GM19452 (cell line): ENCODE data around the gene SPATA3.
A peak's percentile ranks its signal among the peaks of the same experiment; 100 is the strongest.

Experiments
- ATAC-seq: cut with Tn5 transposase; IDR thresholded peaks from one replicate; pipeline ENCODE4 v1.9.1; 2021; ENCODE audit not compliant: unreplicated experiment

The SPATA3 gene

DNA sequence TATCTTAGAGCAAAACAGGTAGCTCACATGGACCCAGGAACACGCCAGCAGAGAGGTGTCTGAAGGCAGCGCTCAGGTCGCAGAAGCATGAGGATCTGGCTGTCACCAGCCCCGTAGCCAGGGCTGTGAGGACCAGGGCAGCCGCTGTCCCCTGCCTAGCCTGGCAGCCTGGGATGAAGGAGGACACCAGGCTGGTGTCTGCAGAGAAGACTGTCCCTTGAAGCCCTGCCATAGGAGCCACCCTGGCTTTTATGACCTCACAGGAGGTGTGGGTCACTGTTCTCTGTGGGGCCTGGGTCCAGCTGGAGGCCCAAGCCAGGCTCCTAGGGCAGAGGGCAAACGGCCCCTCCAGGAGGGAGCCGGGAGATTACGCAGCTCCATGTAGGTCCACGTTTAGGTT lies at the start of gene SPATA3:
SPATA3 (plus strand) TSS at position 301 of the 400 bp plus-strand sequence. CDS start 113 bp downstream, outside the sequence.
- no peak for ATAC-seq

DNA sequence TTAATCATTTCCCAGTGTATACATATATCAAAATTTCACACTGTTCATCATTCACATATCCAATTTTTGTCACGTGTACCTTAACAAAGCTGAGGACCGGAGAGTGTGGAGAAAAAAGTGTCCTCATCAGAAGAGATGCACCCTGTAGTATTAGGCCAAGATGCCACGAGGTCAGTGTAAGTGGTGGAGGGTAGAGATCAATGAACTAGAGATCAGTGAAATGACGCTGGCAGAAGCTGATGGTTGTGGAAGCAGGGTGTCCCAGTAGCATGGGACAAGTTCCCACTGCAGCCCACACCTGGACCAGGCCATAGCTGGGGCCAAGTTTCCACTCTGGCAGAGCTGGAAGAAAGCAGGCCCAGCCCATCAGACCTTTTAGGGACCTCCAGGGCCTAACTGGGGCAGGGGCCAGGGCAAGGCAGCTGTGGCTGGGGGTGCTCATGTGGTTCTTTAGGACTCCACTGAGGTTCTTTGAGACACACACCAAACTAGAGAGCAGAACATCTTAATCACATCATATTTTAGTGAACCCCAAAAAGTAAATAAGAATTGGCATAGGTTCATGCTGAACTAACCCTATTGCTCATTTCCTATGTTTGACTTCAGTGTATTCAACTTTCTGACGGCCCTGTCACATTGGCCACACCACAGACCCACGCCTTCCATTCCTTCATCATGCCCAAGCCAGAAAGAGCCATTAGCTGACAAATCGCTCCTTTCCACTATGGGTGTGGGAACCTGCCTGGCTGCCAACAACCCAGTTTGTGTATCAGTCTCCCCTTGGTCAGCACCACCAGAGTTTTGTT lies 49.3 kb upstream of the SPATA3 start:
- no peak for ATAC-seq

DNA sequence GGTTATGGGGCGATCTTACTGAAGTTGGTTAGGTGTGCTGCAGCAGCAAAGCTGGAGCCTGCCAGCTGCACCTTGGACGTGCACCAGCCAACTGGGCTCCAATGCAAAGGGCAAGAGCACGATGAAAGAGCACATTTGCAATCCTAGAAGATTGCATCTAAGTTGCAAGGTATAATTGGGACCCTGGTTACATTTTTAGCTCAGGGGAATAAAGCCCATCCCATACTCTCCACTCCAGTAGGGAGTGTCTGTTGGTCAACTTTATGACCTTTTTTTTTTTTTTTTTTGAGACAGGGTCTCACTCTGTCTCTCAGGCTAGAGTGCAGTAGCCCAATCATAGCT lies 48.7 kb upstream of the SPATA3 start:
- ATAC-seq = no peak

DNA sequence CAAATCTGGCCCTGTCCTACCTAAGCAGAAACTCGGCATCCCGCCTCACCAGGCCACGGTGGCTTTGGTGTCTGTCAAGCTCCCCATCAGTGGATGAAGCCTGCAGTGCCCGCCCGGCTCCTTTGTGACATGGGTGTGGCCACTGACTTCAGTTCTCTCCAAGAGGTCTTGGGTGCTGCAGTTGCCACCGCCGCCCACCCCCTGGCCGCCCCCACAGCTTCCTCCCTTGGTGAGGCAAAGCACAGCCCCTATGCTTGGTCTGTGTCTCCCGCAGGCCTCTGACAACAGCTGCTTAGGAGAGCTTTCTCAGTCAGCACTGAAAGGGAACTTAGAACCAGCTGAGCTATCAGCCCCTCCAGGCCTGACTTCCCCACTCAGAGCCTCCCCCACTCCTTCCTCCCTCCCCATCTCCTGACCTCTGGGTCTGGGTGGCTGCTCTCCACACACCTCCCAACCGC lies 48.0 kb upstream of the SPATA3 start:
- peak; percentile 36 for ATAC-seq

DNA sequence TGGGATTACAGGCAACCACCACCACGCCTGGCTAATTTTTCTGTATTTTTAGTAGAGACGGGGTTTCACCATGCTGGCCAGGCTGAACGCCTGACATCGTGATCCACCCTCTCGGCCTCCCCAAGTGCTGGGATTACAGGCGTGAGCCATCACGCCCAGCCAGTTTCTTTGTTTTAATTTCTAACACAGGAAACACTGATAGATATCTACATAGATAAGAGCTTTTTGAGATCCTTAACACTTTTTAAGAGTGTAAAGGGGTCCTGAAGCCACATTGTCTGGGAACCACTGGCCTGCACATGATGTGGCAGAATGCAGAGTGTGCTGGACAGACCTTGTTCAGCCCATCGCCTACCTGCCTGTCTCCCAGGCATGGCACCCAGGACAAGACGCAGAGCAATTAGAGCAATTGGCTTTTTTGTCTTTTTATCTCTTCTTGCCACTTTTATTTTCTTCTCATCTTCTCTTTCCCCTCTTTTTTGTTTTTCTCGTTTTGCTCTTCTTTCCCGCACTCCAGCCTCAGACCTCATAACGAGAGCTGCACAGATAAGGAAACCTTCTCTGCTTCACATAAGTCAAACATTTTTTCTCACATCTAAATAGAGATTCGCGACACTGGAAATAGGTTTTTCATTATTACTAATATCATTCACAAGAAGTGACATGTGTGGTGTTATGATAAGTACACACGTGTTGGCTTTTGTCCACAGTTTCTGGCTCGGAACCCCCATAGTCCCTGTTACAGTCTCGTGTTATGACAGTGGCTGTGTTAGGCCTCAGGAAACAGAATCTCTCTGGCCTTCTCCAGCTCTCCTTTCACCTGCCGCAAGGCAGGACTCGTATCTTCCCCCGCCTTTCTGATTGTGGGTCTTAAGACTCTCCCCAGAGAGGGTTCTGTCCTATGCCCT lies 45.7 kb upstream of the SPATA3 start:
- ATAC-seq = peak; percentile 55

DNA sequence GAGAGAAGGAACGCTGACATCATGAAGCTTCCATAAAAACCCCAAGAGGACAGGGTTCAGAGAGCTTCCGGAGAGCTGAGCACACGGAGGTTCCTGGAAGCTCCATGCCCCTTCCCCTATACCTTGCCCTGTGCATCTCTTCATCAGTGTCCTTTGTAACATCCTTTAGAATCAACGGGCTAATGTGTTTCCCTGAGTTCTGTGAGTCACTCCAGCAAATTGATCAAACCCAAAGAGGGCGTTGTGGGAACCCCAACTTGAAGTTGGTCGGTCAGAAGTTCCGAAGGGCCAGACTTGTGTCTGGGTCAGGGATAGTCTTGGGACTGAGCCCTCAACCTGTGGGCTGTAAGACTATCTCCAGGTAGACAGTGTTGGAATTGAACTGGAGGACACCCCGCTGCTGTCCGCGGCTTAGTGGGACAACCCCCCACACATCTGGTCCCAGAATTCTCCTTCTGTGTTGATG lies 45.0 kb upstream of the SPATA3 start:
- ATAC-seq = no peak

DNA sequence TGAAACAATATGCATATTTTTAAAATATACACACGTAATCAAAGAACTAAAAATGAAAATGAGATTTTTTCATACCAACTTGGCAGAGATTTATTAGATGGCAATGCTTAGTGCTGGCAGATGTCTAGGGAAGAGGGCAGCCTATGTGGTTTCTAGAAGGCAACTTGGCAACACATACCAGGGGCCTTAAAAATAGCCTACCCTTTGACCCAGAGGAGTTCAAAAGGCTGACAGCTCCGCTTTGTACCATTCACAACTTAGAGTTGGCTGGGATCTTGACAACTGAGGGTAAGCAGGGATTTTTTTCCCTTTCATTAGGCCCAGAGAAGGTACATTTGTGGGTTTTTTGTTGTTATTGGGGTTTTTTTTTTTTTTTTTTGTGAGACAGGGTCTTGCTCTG lies 44.5 kb upstream of the SPATA3 start:
- no peak for ATAC-seq

DNA sequence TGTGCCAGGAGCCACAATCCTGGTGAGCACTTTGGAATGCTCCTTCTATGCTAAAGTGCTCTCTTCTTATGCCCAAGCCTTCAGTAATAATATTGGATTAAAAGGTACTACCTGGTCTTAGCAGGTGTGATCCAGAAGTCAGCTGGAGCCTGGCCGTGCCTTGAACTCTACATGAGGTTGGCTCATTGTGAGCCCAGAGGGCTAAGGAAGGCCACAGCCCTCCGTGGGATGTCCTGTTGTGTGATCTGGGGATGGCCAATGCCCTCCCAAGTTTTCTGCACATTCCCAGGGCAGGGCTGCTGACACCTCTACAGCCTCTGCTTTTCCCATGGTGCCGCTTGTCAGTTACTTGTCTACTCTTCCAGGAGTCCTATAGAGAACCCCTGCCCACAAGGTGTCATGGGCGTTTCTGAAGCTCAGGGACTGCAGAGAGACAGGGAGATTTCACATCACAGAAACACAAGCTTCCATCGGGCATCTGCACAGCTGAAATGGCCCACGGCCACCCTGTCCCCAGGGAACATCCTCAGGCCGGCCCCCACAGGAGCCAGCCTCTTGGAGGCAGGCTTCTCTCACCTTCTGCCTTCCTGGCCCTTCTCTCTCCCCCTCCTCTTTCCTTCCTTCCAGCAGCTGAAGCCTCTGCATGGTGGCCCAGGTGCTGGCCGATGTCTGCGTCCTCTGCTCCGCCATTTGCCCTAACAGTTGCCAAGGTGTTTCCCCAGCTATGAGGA lies 43.5 kb upstream of the SPATA3 start:
- no peak for ATAC-seq

DNA sequence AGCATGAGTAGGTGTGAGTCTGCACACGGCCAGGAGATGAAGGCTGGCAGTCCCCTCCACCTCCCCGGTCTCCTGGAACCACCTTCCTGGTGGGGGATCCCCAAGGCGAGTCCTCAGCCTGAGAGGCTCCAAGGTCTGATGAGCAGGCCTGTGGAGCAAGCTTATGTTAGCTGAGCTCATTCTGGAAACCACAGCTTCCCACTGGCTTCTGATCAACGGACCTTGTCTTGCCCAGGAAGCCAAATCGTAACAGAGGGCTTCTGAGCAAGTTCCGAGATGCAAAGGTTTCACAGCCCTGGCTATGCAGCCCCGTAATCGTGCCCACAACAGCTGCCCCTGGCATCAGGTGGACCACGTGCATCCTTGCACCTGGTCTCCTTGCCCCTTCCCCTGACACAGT lies 42.1 kb upstream of the SPATA3 start:
- ATAC-seq = no peak

DNA sequence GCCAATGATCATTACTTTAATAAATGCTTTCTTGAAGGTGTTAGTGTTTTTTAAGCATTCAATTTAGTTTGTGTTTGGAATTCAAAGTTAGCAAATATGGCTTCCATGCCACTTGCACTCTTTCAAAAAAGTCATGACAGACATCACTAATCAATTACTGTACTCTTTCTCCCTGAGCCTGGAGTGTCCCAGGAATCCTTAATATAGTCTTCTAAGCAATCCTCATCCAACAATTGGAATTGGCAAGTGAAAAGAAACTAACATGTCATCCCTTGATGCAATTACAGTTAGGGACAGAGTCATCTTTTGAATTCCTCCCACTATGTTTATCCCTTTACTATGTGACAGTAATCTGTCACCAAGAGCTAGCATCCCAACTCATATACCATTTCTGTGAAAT lies 41.2 kb upstream of the SPATA3 start:
- no peak for ATAC-seq

DNA sequence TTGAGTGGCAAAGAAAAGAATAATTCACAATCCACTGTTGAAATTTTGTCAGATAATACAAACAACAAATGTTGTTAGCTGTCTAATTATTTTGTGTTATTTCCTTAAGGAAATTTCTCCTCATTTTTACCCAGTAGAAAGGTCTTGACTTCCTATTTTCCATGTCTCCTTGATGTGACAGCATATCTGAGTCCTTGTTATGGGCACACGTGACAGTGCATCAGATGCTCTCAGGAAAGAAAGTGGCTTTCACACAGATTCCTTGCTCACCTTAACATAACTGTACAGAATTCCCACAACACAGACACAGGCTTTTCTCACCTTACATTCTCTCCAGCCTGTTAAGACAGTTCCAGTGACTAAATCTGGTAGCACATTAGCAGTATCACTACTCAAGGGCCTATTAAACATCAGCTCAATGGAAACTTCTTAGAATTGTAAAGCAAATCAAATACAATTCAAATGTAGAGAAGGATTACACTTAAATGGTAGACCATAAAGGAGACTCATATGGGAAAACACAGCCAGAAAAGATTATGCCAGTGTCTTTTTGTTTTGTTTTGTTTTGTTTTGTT lies 40.7 kb upstream of the SPATA3 start:
- no peak for ATAC-seq

DNA sequence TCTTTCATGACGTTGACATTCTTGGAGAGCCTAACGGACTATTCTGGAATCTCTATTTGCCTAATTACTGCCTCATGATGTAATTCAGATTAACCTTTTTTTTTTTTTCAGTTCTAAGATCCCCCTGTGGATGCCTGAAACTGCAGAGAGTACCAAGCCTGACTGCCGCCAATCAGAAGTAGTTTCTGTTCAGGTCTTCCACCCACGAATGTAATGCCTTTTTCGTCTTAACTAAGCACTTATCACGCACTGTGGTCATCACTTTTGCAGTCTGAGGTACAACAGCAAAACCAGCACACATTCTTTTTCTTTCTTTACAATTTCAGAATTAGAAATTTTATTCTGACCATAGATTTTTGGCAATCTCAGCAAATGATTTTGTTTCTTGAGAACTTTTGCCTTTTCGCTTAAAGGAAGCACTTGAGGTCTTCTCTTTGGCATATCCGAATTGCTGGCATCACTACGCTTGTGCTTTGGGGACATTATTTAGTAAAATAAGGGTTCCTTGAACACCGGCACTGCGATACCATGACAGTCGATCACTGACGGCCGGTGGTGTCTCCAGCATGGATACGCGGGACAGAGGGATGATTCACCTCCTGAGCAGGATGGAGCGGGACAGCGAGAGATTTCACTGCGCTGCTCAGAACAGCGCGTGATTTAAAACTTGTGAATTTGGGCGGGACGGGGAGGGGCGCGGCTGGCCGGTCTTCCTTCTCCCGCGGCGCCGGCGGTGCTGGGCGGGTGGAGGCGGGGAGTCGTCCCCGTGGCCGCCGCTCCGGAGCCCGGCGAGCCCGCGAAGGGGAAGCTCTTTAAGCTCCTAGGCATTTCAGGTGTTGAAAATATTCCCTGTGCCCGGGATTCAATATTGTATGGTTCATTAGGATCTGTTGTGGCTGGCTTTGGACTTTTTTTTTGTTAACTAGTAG lies 38.8 kb upstream of the SPATA3 start:
- peak; percentile 66 for ATAC-seq

DNA sequence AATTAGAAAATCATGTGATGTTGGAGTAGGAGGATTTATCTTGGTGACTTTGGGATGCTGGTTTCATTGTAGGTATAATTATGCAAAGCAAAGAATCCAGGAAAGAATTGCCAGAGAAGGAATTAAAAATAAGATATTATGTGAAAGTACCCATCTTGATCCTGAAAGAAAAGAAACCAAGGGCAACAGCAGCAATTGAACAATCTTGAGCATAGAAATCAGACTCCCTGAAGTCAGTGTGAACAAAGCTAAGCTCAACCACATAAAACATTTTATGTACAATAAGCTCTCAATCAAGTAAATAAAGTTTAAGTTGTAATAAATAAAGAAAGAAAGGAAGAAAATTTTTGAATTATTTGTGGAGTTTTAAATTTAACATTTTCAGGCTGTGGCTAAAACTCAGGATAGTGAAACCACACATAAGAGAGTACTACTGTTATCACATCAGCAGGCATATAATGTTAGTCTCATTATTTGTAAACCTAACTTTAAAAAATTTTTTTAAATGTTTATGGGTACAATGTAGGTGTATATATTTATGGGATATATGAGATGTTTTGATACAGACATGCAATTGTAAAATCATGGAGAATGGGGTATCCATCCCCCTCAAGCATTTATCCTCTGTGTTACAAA lies 38.0 kb upstream of the SPATA3 start:
- no peak for ATAC-seq

DNA sequence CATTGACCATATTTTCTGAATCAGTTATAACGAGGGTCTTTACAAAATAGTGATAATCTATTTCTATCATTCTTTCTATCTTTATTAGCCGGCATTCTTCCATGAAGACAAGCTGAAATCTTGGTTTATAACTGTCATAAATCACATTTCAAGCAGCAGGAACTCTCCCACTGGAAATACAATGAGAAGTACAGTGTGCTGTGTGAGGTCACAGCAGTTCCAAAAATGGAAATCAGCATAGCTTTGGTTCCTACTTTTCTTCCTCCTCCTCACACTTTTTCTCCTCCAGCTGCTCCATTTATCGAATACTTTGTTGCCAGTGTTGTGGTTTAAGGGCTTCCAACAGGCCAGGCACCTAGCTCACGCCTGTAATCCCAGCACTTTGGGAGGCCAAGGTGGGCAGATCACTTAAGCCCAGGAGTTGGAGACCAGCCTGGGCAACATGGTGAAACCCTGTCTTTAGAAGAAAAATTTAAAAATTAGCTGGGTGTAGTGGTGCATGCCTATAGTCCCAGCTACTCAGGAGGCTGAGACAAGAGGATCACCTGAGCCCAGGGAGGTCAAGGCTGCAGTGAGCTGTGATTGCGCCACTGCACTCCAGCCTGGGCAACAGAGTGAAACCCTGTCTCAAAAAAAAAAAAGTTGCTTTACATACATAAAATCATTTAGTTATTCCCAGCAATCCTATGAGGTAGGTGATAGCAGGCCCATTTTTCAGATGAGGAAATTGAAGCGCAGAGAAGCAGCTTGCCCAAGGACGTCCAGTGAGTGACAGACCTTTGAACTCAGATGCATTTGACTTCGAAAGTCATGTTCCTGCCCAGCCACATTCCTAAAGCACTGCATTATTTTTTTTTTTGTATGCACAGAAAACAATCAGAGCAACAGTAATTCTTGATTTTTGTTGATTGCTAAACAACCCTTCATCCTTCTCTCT lies 36.8 kb upstream of the SPATA3 start:
- no peak for ATAC-seq

DNA sequence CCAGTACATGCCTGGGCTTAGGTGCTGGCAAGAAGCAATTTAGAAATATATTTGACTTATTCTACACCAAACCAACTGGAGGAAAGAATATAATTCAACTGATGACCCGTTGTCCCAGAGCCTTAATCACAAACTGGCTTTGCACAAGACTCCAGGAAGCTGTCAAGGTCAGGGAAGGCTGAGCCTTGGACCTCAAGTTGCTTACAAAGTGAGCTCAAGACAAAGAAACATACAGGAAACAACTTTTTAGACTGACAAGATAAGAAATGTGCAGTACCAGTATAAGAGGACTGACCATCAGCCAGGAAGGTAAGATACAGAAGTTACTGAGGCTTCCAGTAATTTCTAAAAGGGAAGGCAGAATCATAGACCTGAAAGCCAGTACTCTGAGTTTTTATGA lies 35.9 kb upstream of the SPATA3 start:
- ATAC-seq = no peak

DNA sequence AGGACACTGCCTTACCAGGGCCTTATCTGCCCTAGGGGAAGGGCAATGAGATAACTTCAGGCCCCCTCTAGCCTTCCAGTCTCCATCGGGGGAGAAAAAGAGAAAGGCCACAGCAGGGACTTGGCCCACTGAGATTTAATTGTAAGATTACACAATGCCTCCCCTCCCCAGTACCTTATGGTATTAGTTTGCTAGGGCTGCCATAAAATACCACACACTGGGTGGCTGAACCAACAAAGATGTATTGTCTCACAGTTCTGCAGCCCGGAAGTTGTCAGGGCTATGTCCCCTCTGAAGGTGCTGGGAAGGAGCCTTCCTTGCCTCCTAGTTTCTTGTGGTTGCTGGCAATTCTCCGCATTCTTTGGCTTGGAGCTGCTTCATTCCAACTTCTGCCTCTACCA lies 34.8 kb upstream of the SPATA3 start:
- ATAC-seq = no peak

DNA sequence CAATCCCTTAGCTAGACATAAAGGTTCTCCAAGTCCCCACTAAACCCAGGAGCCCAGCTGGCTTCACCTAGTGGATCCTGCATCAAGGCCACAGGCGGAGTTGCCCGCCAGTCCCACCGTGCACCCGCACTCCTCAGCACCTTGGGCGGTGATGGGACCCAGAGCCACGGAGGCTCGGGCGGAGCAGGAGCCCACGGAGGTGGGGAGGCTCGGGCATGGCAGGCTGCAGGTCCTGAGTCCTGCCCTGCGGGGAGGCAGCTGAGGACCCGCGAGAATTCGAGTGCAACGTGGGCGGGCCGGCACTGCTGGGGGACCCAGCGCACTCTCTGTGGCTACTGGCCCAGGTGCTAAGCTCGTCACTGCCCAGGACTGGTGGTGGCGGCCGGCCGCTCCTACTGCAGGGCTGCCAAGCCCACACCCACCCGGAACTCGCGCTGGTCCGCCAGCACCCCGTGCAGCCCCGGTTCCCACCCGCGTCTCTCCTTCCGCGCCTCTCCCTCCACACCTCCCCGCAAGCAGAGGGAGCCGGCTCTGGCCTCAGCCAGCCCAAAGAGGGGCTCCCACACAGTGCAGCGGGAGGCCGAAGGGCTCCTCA lies 31.7 kb upstream of the SPATA3 start:
- ATAC-seq = no peak

DNA sequence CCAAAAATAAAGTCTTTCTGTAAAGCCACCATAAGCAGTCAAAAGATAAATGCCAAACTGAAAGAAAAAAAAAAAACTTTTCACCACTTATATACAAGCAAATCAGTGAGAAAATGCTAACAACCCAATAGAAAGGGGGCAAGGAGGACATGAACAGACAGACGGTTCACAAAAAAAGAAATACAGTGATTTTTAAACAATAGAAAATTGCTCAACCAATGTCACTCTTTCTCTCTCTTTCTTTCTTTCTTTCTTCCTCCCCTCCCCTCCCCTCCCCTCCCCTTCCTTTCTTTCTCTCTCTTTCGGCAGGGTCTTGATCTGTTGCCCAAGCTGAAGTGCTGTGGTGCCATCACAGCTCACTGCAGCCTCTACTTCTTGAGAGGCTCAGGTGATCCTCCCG lies 28.8 kb upstream of the SPATA3 start:
- no peak for ATAC-seq
